Sigmoid colon (tissue), 7 donors: ENCODE results near the gene USP12. TPM values are rescaled to one million over a fixed set of nuclear protein-coding genes. Genes with fewer than 3 reads are reported as not detected.

Experiments
- DNase-seq: peaks from one replicate; pipeline ENCODE4 v3.0.0-alpha.2; 2019
- H3K27ac ChIP-seq, 4 donors: fragments of 200-600 bp; sonication (generic); one replicate each; pipeline ENCODE4 v1.5.1; 2016 to 2019; ENCODE audit warnings: mild to moderate bottlenecking in 1 of 4
- H3K27me3 ChIP-seq, 3 donors: fragments of 200-600 bp; sonication (generic); one replicate each; pipeline ENCODE4 v1.5.1; 2019; ENCODE audit warnings: mild to moderate bottlenecking in 1 of 3
- H3K36me3 ChIP-seq, 4 donors: fragments of 200-600 bp; sonication (generic); one replicate each; pipeline ENCODE4 v1.5.1; 2016 to 2019
- H3K4me1 ChIP-seq, 4 donors: fragments of 200-600 bp; sonication (generic); one replicate each; pipeline ENCODE4 v1.5.1; 2017 to 2019
- H3K4me3 ChIP-seq, 4 donors: fragments of 200-600 bp; sonication (generic); one replicate each; pipeline ENCODE4 v1.5.1; 2017 to 2019; ENCODE audit warnings: mild to moderate bottlenecking in 2 of 4, moderate library complexity in 1 of 4
- H3K9me3 ChIP-seq, 4 donors: fragments of 200-600 bp in 3 of 4; sonication (generic) in 3 of 4; one replicate each; pipeline versions ENCODE4 v1.5.1 to v1.6.1; 2013 to 2019
- CTCF ChIP-seq, 4 experiments: fragments of 450-650 bp in 3 of 4; fragments of 200-600 bp in 1 of 4; IDR thresholded peaks; one replicate each; pipeline ENCODE4 v1.5.1; 2016 to 2019; ENCODE audit warnings: antibody characterized with exemption in 4 of 4, mild to moderate bottlenecking in 3 of 4, moderate library complexity in 2 of 4
- EP300 ChIP-seq, 4 donors: sonication (generic); formaldehyde crosslinking; IDR thresholded peaks; one replicate each; pipeline ENCODE4 v1.6.1; 2017; ENCODE audit warnings: antibody characterized with exemption in 4 of 4
- POLR2A ChIP-seq, 2 donors: fragments of 450-650 bp; IDR thresholded peaks; one replicate each; pipeline ENCODE4 v1.6.1; 2016; ENCODE audit warnings: antibody characterized with exemption in 2 of 2, mild to moderate bottlenecking in 2 of 2, moderate library complexity in 2 of 2
- POLR2AphosphoS5 ChIP-seq, 4 donors: sonication (generic); formaldehyde crosslinking; IDR thresholded peaks; one replicate each; pipeline ENCODE4 v1.6.1; 2017; ENCODE audit warnings: antibody characterized with exemption in 4 of 4
- WGBS, 2 donors: extraction: QIAGEN DNeasy Blood & Tissue Kit; methylation state at CpG; one replicate each; pipeline ENCODE4 v1.1.7; 2013; 5-methylcytosine and 5-hydroxymethylcytosine counted together
- intact Hi-C: fragments of 100-400 bp; cut with DNase I; formaldehyde crosslinking; loops from one replicate; pipeline ENCODE4 v1.15.1; 2023
- polyA plus RNA-seq, 3 donors: library from polyadenylated mRNA; stranded (reverse); fragments of 200-250 nt; gene quantifications; one replicate each; pipeline ENCODE4 v1.2.3, GENCODE V29; 2013
- total RNA-seq, 4 donors: library from RNA; depleted of rRNA; stranded (reverse); fragments of >200 nt; gene quantifications; one replicate each; pipeline ENCODE4 v1.1.0, GENCODE V29; 2016
- donor health status: healthy with polysubstance abuse.
- donor health status: Bipolar disorder and iron deficiency.
- donor health status: healthy.

Gene USP12
- total and polyA plus RNA-seq, 7 donors = 20.3 to 91.3 (median 69.5) TPM

DNA sequence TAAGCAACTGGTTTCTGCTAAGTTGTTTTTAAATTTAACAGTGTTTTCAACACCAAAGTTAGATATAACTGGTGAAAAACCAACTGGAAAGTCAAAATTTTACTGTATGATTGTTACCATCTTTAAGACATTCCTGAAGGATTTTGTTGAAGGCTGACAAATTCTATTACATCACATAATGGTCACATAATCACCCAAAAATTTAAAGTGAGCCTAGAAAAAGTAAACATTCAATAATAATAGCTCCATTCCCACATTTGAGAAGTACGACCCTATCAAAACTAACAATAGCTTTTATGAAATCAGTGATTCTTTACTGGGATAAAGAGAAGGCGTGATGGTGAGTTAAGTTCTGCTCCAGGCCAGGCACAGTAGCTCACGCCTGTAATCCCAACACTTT, 51.6 kb downstream of the USP12 start:
- Histone ChIP-seq H3K9me3 (peaks cover 0 to 4% (median 0%) of the 10 kb centered on the region in 4 donors), H3K4me1 (peaks cover 0 to 66% (median 49%) of the 10 kb centered on the region in 4 donors), H3K4me3 (no peak overlapping the region), H3K27me3 (no peaks in the 10 kb centered on the region), H3K27ac (peak overlapping the region in 2 of 4 donors; percentile 7 to 36), H3K36me3 (peaks cover 0 to 14% (median 0%) of the 10 kb centered on the region in 4 donors)
- TF ChIP-seq EP300 (IDR thresholded peaks at IDR 0.05) (no peak), POLR2AphosphoS5 (IDR thresholded peaks at IDR 0.05) (no peak), CTCF (IDR thresholded peaks at IDR 0.05) (no peak), POLR2A (IDR thresholded peaks at IDR 0.05) (no peak)
- WGBS, 2 donors = 92 to 93% methylated on average over 3 of the region's 3 CpGs
- no peak for DNase-seq
- intact Hi-C loops = no loop called here

DNA sequence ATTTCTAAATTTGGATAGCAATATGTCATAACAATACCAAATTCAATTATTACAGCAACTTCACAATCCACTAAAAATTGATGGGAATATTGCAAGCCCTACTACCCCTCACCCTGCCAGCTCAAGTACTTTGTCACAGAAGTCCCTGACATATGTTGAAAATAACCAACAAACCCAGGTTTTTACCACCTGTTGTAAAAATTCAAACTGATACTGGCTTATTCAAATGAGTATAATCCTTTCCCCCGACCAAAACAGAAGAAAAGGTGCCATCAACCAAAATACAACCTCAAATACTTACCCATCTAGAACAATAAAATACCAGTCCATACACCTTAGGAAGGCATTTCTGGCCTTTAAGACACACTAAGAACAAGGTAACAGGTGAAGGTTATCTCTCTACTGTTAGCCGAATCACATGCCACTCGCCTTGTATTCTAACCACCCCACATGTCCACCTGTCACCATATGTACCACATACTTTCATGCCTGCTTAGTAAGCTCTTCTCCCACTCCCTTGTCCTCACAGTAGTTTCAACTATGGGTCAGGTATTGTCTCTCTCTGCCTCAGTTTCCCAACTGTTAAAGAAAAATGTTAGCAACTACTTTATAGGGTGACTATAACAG, 53.1 kb downstream of the USP12 start:
- Histone ChIP-seq H3K27me3 (no peaks in the 10 kb centered on the region), H3K36me3 (peaks cover 0 to 14% (median 0%) of the 10 kb centered on the region in 4 donors), H3K4me3 (no peak overlapping the region), H3K27ac (peak overlapping the region in 1 of 4 donors; percentile 37), H3K4me1 (peaks cover 0 to 63% (median 49%) of the 10 kb centered on the region in 4 donors), H3K9me3 (peaks cover 0 to 3% (median 0%) of the 10 kb centered on the region in 4 donors)
- intact Hi-C loops = no loop called here
- TF ChIP-seq EP300 (IDR thresholded peaks at IDR 0.05) (no peak), CTCF (IDR thresholded peaks at IDR 0.05) (no peak), POLR2AphosphoS5 (IDR thresholded peaks at IDR 0.05) (no peak), POLR2A (IDR thresholded peaks at IDR 0.05) (no peak)
- 80 to 86% methylated on average over 3 of the region's 3 CpGs for WGBS, 2 donors
- DNase-seq = no peak

DNA sequence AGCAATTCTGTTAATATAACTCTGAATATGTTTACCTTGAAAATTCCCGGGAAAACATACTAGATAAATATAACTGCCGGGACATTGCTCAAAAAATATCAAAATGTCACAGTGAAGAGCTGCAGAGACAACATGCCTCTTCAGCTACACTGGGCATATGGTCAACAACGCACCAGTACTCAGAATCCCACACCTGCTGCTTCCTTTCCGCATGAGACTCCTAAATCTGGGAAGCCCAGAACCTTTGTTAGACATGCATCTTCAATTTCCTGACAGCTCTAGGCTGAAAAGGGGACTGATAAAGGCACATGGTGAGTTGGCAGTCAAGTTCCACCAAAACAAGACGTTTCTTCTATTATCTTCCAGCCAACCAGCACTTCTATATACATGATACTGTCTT, 53.7 kb downstream of the USP12 start:
- intact Hi-C loops = no loop called here
- Histone ChIP-seq H3K9me3 (no peaks in the 10 kb centered on the region), H3K4me1 (peaks cover 0 to 63% (median 49%) of the 10 kb centered on the region in 4 donors), H3K36me3 (peaks cover 0 to 14% (median 0%) of the 10 kb centered on the region in 4 donors), H3K4me3 (no peak overlapping the region), H3K27ac (peak overlapping the region in 2 of 4 donors; percentile 9 to 37), H3K27me3 (no peaks in the 10 kb centered on the region)
- no peak for TF ChIP-seq POLR2A (IDR thresholded peaks at IDR 0.05)
- no peak for TF ChIP-seq EP300 (IDR thresholded peaks at IDR 0.05)
- no peak for TF ChIP-seq POLR2AphosphoS5 (IDR thresholded peaks at IDR 0.05)
- no peak for TF ChIP-seq CTCF (IDR thresholded peaks at IDR 0.05)
- WGBS, 2 donors = 83 to 86% methylated on average over 5 of the region's 5 CpGs
- DNase-seq = no peak

DNA sequence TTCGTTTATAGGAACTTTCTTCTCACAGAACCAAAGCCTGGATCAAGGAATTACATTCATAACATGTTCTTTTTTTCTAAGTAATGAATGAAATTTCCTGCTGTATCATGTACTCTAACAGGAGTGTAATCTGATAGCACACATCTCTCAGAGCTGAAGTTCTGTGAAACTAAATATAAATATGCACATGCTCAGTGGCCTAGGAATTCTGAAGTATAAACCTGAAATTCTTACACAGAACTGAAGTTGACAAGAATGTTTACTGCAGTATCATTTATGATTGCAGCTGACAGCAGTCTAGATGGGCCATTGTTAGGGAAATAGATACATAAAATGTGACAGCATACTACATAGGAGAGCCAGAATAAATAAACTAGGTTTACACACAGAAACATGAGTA, 54.5 kb downstream of the USP12 start:
- no peak for DNase-seq
- TF ChIP-seq CTCF (IDR thresholded peaks at IDR 0.05) = no peak
- TF ChIP-seq POLR2AphosphoS5 (IDR thresholded peaks at IDR 0.05) = no peak
- TF ChIP-seq EP300 (IDR thresholded peaks at IDR 0.05) = no peak
- TF ChIP-seq POLR2A (IDR thresholded peaks at IDR 0.05) = no peak
- Histone ChIP-seq H3K36me3 (peaks cover 0 to 14% (median 0%) of the 10 kb centered on the region in 4 donors), H3K27me3 (no peaks in the 10 kb centered on the region), H3K4me3 (no peak overlapping the region), H3K9me3 (no peaks in the 10 kb centered on the region), H3K4me1 (peaks cover 0 to 63% (median 49%) of the 10 kb centered on the region in 4 donors), H3K27ac (peak overlapping the region in 2 of 4 donors; percentile 14 to 37)
- WGBS, 2 donors = 71 to 77% methylated on average over 1 of the region's 1 CpG
- intact Hi-C loops = no loop called here
